GM19438 (cell line): Measurements from ENCODE around the gene ARHGEF10L.
"Not testable (repeated sequence)": the region's sequence is repeated elsewhere in the genome, so short reads cannot be mapped to it uniquely, and the experiment has no call there.

Experiments
- ATAC-seq: cut with Tn5 transposase; IDR thresholded peaks from one replicate; pipeline ENCODE4 v1.9.1; 2021; ENCODE audit warnings: low read depth; ENCODE audit not compliant: unreplicated experiment

Gene ARHGEF10L

GRCh38 chr1:17606826-17607440 is 67.4 kb downstream of the ARHGEF10L start:
- ATAC-seq, result no peak

- ATAC-seq, result no peak
Observed at GRCh38 chr1:17607644-17608581, 68.4 kb downstream of the ARHGEF10L start.

GRCh38 chr1:17609529-17609928 is 70.0 kb downstream of the ARHGEF10L start:
- no peak for ATAC-seq

DNA sequence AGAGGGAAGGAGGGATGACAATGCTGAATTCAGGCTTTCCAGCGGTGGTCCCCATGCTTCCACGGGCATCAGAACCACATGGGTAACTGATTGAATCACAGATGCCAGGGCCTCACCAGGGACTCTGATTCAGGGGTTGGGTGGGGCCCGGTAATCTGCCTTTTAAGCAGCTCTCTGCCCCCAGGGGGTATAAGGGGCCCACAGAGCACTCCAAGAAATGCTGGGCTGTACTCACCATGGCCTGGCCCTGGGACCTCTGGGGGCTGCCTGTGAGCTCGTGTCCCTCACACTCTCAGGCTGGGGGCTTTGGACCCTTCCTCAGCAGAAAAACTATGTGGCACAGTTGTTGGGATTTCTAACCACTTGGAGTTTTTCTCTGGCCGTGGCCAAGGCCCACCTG is 70.6 kb downstream of the ARHGEF10L start:
- no peak for ATAC-seq

GRCh38 chr1:17610713-17611112 is 71.2 kb downstream of the ARHGEF10L start:
- ATAC-seq, result no peak

DNA sequence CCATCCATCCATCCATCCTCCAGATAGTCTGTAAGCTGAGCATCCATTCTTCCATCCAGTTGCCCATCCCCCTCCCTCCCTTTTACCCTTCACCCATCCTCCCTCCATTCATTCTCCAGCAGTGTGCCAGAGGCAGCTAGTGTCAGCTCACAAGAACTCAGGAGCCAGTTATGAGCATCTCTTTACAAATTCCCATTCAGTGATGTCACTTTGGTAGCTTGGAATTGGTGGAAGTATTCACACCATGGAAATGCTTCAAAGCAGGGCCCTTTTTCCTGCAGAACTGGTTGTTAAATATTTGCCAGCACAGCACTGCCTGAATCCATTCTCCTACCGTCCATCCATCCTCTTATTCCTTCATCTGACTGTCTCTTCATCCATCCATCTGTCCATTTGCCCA is 72.5 kb downstream of the ARHGEF10L start:
- ATAC-seq, result no peak

- no peak for ATAC-seq
Observed at GRCh38 chr1:17612831-17613230, 73.3 kb downstream of the ARHGEF10L start.

GRCh38 chr1:17614586-17614985 is 75.1 kb downstream of the ARHGEF10L start:
- no peak for ATAC-seq

DNA sequence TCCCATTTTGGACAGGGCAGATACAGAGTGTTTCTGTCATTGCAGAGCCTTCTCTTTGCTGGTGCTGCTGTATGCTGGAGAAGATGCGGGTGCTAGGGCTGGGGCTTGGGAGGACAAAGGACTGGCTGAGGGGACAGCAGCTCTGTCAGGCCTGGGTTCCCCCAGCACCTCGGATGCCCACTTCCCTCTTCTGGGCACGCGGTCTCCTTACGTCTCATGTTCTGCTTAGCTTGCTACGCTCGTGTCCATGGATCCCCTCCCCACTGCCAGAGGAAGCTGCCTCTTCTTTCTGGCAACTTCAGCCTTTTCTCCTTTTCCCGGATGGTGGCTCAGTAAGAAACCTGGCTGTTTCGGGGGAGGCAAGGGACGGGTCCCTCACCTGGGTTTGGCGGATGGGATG is 75.7 kb downstream of the ARHGEF10L start:
- no peak for ATAC-seq

DNA sequence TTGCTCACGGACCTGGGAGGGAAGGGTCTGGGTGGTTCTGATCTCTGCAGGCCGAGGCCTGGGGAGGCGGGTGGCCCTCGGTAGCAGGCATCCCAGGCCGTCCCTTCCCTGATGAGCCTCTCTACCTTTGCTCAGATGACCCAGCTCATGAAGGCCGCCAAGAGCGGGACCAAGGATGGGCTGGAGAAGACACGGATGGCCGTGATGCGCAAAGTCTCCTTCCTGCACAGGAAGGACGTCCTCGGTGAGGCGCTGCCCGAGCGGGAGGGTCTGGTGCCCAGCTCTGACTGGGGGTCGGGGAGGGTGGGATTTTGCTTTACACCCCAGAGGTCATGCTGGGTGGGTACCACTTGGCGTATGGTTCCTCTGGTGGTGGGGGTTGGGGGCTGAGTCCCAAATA is 76.5 kb downstream of the ARHGEF10L start:
- ATAC-seq, result no peak

DNA sequence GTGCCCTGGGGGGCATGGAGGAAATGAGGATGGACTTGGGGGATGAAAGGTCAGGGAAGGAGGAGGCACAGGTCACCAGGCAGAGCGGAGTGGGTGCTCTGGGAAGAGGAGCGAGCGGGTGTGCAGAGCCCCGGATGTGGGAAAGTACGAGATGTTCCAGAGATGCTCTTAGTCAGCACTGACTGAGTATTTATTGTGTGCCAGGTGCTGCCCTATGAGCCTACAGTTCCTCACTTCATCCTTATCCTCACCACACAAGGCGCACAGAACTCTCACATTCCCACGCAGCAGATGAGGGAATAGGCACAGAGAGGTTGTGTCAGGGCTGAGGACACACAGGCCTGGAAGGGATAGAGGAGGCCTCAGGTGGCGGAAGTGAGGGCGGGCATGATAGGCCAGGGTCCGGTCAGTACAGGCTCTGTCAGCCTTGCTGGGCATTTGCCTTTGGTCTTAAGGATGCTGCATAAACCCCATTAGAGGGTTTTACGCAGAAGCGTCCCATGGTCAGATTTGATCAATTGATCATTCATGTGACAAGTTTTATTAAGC is 77.3 kb downstream of the ARHGEF10L start:
- no peak for ATAC-seq

DNA sequence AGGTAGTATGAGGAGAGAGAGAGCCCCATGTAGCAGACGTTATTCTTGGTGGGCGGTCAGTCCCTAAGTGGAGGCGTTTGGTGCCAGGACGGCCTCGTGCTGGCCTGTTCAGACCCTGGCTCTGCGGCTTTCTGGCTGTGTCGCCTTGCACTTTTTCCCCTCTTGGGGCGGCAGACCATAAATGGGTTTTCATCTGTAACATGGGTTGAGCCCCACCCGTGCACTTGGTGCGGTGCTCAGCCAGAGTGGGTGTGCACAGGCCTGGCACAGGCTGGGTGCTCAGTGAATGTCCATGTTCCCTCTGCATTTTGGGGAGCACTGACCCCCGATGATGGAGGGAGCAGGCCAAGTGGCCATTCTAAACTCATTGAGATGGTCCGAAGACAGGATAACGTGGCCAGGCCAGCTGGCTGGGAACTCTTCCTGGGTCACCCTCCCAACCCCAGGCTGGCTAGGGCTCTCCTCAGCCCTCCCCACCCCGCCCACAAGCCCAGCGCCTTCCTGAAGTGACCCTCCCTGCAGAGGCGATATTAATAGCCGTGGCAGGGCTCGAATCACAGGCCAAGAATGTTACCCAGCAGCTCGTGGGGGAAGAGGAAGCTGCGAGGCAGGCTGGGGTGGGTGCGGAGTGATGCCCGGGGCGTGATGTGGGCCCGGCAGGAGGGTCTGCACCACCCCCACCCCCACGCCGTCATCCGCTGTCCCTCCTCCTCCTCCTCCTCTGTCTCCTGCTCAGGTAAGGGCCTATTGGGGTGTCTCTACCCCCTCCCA is 78.5 kb downstream of the ARHGEF10L start:
- no peak for ATAC-seq

DNA sequence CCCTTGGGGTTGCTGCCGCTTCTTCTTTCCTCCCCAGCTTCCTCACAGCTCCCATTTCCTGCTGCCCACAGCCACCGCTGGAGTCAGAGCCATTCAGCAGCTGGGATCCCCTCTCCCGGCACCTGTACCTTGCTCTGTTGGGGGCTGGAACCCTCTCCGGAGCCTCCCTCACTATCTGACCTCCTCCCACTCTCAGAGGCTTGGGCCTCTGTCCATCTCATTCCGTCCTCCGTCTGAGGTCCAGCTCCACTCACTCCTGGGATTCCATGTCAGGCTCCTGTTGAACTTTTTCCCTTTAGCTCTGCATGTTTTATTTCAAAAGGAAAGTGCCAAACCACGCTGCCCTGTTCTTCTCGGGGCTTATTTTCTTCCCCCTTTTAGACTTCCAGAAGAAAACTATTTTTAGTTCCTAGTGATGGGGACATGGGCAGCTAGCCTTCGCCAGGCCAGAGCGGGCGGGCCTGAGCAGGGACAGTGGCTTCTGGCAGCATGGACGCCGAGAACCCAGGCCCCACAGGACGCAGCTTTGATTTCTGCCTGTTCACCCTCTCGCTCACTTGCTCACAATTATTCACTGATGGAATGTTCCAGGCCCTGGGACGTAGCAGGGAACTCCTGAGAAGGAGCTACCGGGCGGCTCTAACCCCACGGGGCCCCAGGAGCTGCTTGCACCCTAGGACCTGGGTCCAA is 79.2 kb downstream of the ARHGEF10L start:
- ATAC-seq, result no peak

GRCh38 chr1:17620448-17620847 is 81.0 kb downstream of the ARHGEF10L start:
- no peak for ATAC-seq

DNA sequence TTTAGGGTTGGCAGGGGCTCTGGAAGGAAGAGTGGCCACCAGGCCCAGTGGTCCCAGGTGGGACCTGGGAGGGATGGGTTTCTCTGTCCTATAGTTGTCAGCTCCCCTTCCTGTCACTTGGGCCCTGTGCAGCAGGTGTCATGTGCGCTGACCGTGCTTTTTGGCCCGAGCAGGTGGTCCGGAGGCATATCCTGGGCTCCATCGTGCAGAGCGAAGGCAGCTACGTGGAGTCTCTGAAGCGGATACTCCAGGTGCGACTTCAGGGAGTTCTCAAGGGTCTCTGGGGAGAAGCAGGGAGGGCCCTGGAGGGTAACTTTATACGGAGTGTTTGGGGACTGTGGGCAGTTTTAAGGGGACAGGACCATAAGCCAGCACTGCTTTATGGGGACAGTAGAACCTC is 82.2 kb downstream of the ARHGEF10L start:
- ATAC-seq, result no peak

DNA sequence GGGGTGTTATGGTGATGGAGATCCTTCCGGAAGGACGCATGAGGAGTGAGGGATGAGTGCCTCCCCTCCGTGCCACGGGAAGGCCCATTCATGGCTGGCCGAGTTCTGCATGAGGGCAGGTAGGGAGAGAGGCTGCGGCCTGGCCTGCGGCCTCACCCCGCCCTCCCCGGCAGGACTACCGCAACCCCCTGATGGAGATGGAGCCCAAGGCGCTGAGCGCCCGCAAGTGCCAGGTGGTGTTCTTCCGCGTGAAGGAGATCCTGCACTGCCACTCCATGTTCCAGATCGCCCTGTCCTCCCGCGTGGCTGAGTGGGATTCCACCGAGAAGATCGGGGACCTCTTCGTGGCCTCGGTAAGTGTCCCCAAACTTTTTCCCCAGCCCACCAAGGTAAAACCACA is 83.3 kb downstream of the ARHGEF10L start:
- no peak for ATAC-seq

DNA sequence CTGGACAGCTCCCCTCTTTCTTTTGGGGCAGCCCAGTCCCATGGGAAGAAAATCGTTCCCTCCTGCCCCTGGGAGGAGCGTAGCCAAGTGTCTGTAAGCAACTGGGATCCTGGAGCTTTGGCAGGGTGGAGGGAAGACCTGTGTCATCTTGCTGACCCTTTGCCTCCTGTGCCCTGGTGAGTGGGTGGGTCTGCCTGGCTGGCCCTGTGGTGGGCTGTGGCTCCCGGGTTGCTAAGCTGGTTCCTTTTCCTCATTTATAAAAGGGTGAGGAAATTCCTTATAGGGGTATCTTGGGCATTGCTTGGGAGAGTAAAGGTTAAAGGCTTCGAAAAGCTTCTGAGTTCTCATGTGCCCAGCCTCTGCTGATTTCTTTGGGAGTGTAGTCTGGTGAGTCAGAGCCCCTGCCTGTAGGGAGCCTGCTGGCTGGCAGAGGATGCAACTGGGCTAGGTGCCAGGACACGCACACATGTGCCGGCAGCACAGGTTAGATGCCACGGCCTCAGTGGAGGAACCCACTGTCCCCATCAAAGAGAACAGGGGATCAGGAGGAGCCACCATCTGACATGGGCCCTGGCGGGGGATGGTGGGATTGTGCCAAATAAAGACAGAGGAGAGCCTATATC is 85.2 kb downstream of the ARHGEF10L start:
- no peak for ATAC-seq

DNA sequence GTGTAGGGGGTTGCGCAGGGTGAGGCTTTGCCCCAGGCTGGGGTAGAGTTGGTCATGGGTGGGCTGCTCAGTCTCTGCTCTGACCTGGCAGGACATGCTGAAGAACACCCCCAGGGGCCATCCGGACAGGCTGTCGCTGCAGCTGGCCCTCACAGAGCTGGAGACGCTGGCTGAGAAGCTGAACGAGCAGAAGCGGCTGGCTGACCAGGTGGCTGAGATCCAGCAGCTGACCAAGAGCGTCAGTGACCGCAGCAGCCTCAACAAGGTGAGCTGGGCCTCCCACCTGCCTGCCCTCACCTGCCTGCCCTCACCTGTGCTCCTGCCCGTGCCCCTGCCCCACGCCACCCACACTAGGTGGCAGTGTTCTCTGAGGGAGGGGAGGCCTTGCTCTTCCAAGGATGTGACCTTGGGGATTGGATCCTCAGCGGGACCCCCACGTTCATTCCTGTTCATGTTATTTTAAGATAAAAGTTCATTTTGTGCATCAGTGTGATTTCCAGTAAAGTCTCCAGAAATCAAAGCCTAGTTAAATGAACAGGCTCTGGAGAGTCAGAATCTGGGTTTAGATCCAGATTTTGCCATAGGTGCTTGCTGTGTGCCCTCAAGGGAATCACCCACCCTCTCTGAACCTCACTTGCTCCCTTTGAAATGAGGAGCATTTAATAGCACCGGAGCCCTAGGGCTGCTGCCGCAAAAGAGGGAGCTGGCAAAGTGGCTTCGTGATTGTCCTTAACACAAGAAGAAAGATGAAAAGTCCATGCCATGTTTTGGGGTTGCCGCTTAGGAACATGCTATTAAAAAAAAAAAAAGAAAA is 87.9 kb downstream of the ARHGEF10L start:
- no peak for ATAC-seq

- not testable (repeated sequence) for ATAC-seq
Observed at GRCh38 chr1:17629046-17629445, 89.5 kb downstream of the ARHGEF10L start.
